Lower lobe of right lung (tissue), 2 donors: Measurements from ENCODE around the gene PNPLA6. TPM values are rescaled to one million over a fixed set of nuclear protein-coding genes. Genes with fewer than 3 reads are reported as not detected.
A peak's percentile ranks its signal among the peaks of the same experiment; 100 is the strongest.
"Not testable (repeated sequence)": the region's sequence is repeated elsewhere in the genome, so short reads cannot be mapped to it uniquely, and the experiment has no call there.

ENCODE experiments used
- ATAC-seq, 2 donors: fragments of 200-7000 bp; cut with Tn5 transposase; one replicate each; pipeline ENCODE4 v1.9.1; 2020 to 2022; ENCODE audit warnings: mild to moderate bottlenecking in 2 of 2, moderate library complexity in 2 of 2
- DNase-seq: peaks from one replicate; pipeline ENCODE4 v3.0.0-alpha.2; 2020
- H3K27ac ChIP-seq: fragments of 200-600 bp; one replicate; pipeline ENCODE4 v1.8.0; 2022
- H3K27me3 ChIP-seq: fragments of 200-600 bp; one replicate; pipeline ENCODE4 v1.8.0; 2022; ENCODE audit warnings: low read depth
- H3K36me3 ChIP-seq: fragments of 200-600 bp; one replicate; pipeline ENCODE4 v1.8.0; 2022; ENCODE audit warnings: mild to moderate bottlenecking
- H3K4me1 ChIP-seq: fragments of 200-600 bp; one replicate; pipeline ENCODE4 v1.8.0; 2022
- H3K4me3 ChIP-seq: fragments of 200-600 bp; one replicate; pipeline ENCODE4 v1.8.0; 2022; ENCODE audit warnings: mild to moderate bottlenecking
- H3K9me3 ChIP-seq: fragments of 200-600 bp; one replicate; pipeline ENCODE4 v1.8.0; 2022
- intact Hi-C: fragments of 100-400 bp; cut with DNase I; formaldehyde crosslinking; loops from one replicate; pipeline ENCODE4 v1.11.0; 2022
- total RNA-seq: library from RNA; stranded (reverse); fragmentation: NEBNext Ultra II Directional; extraction: Animal tissue kit (Norgen Biotek cat#: 25700); gene quantifications from one replicate; pipeline ENCODE4 v1.2.1, GENCODE V29; 2021
- TF ChIP-seq, protein P1 (sequence below): fragments of 200-600 bp; IDR thresholded peaks from one replicate; pipeline ENCODE4 v1.8.0; 2022; ENCODE audit warnings: antibody characterized with exemption, mild to moderate bottlenecking
- donor health status: DM: no; HTN: yes; CAD: no; lungs with severe emphysema.

PNPLA6 gene
- total RNA-seq, 1 donor from 2014 or later: 289 TPM

DNA sequence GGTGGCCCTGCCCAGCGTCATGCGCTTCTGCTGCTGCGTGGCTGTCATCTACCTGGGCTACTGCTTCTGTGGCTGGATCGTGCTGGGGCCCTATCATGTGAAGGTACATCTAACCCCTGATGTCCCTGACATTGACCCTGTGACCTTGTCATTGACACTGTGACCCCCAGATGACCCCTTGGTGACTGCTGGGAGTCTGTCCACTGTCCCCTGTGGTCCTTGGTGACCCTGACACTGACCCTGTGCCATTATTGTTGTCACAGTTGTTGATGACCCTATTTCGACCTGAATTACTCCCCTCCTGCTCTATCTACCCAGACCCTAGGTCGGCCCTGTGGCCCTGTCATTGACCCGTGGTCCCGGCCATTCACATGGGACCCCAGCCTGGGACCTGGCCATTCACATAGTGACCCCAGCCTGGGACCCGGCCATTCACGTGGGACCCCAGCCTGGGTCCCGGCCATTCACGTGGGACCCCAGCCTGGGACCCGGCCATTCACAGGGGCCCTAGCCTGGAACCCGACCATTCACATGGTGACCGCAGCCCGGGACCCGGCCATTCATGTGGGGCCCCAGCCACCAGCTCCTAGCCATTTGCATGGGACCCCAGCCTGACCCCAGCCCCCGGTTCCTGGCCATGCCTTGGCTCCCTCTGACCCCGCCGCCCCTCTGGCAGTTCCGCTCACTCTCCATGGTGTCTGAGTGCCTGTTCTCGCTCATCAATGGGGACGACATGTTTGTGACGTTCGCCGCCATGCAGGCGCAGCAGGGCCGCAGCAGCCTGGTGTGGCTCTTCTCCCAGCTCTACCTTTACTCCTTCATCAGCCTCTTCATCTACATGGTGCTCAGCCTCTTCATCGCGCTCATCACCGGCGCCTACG lies 5.7 kb upstream of the PNPLA6 start:
- Histone ChIP-seq H3K4me3 (no peak overlapping the region), H3K27ac (no peak overlapping the region), H3K9me3 (no peaks in the 10 kb centered on the region), H3K4me1 (no peaks in the 10 kb centered on the region), H3K36me3 (peaks cover 66% of the 10 kb centered on the region), H3K27me3 (no peaks in the 10 kb centered on the region)
- TF ChIP-seq, protein P1, sequence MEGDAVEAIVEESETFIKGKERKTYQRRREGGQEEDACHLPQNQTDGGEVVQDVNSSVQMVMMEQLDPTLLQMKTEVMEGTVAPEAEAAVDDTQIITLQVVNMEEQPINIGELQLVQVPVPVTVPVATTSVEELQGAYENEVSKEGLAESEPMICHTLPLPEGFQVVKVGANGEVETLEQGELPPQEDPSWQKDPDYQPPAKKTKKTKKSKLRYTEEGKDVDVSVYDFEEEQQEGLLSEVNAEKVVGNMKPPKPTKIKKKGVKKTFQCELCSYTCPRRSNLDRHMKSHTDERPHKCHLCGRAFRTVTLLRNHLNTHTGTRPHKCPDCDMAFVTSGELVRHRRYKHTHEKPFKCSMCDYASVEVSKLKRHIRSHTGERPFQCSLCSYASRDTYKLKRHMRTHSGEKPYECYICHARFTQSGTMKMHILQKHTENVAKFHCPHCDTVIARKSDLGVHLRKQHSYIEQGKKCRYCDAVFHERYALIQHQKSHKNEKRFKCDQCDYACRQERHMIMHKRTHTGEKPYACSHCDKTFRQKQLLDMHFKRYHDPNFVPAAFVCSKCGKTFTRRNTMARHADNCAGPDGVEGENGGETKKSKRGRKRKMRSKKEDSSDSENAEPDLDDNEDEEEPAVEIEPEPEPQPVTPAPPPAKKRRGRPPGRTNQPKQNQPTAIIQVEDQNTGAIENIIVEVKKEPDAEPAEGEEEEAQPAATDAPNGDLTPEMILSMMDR: no peak
- ATAC-seq: no peak
- no peak for DNase-seq
- intact Hi-C loops: no loop called here

GRCh38 chr19:7533281-7533885 lies 2.1 kb upstream of the PNPLA6 start:
- Histone ChIP-seq H3K4me3 (peak overlapping the region; percentile 98), H3K36me3 (peaks cover 51% of the 10 kb centered on the region), H3K9me3 (no peaks in the 10 kb centered on the region), H3K27ac (peak overlapping the region; percentile 87), H3K4me1 (peaks cover 14% of the 10 kb centered on the region), H3K27me3 (no peaks in the 10 kb centered on the region)
- peak; percentile 10 to 19 for ATAC-seq
- intact Hi-C loops: no loop called here
- peak; percentile 74 for DNase-seq
- TF ChIP-seq, protein P1: no peak

- peaks cover 51% of the 10 kb centered on the region for H3K36me3 ChIP-seq
- peak; percentile 86 for ATAC-seq
- DNase-seq: peak; percentile 89
- intact Hi-C loops: no loop called here
- H3K27ac ChIP-seq: peak overlapping the region; percentile 87
- H3K9me3 ChIP-seq: no peaks in the 10 kb centered on the region
- TF ChIP-seq, protein P1: no peak
- peak overlapping the region; percentile 98 for H3K4me3 ChIP-seq
- H3K4me1 ChIP-seq: peaks cover 14% of the 10 kb centered on the region
- H3K27me3 ChIP-seq: no peaks in the 10 kb centered on the region
These were observed 1.5 kb upstream of the PNPLA6 start for GRCh38 chr19:7533925-7534480.

DNA sequence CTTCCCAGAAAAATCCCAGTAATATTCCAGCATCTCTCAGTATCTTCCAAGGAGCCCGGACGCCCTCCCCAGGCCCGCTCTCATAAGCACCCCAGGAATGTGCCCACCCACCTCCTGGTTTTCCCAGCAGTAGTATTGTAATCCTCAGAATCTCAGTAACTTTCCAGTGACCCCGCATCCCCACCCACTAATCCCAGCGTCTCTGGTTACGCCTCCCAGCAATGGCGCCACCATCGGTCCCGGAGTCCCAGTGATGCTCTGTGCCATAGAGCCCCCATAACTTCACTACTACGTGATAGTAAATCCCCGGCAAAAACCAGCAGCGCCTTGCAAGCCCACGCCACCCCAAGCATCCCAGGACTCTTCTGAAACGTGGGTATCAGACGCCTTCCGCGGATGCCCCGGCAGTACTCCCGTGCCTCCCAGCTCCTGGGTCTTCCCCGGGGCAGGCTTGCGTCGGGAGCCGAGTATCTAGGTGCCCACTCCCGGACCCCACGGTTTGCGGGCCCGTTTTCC lies 928 bp upstream of the PNPLA6 start:
- intact Hi-C loops: no loop called here
- Histone ChIP-seq H3K4me3 (peak overlapping the region; percentile 98), H3K27ac (peak overlapping the region; percentile 87), H3K9me3 (no peaks in the 10 kb centered on the region), H3K4me1 (peaks cover 14% of the 10 kb centered on the region), H3K36me3 (peaks cover 51% of the 10 kb centered on the region), H3K27me3 (no peaks in the 10 kb centered on the region)
- TF ChIP-seq, protein P1: no peak
- ATAC-seq (peak; percentile 52 to 63), DNase-seq (peak; percentile 61)

GRCh38 chr19:7535998-7536695 lies 630 bp downstream of the PNPLA6 start:
- TF ChIP-seq, protein P1: no peak
- intact Hi-C loops: no loop called here
- H3K9me3 ChIP-seq: no peaks in the 10 kb centered on the region
- H3K36me3 ChIP-seq: peaks cover 53% of the 10 kb centered on the region
- peak overlapping the region; percentile 98 for H3K4me3 ChIP-seq
- H3K4me1 ChIP-seq: peaks cover 14% of the 10 kb centered on the region
- no peaks in the 10 kb centered on the region for H3K27me3 ChIP-seq
- ATAC-seq (no peak), DNase-seq (peak; percentile 59)
- peak overlapping the region; percentile 87 for H3K27ac ChIP-seq

- Histone ChIP-seq H3K4me1 (peaks cover 14% of the 10 kb centered on the region), H3K36me3 (peaks cover 73% of the 10 kb centered on the region)
- DNase-seq, H3K9me3 ChIP-seq, ATAC-seq, intact Hi-C loops, H3K27me3 ChIP-seq, H3K4me3 ChIP-seq, H3K27ac ChIP-seq: not testable (repeated sequence)
These were observed 3.5 kb downstream of the PNPLA6 start for GRCh38 chr19:7538990-7539389.
